Hepatocyte (in vitro differentiated cells): Measurements from ENCODE around the gene NR2C2AP. TPM values are rescaled to one million over a fixed set of nuclear protein-coding genes. Genes with fewer than 3 reads are reported as not detected.
A peak's percentile ranks its signal among the peaks of the same experiment; 100 is the strongest.

Experiments
- DNase-seq: peaks from one replicate; pipeline ENCODE4 v3.0.0-alpha.2; 2016; ENCODE audit warnings: low spot score
- H2AFZ ChIP-seq: fragments of 200-600 bp; sonication (generic); 2 replicates; pipeline ENCODE4 v1.6.0; 2016; ENCODE audit warnings: antibody characterized with exemption, mild to moderate bottlenecking
- H3K27ac ChIP-seq: fragments of 200-600 bp; sonication (generic); 2 replicates; pipeline ENCODE4 v1.5.1; 2016; ENCODE audit warnings: mild to moderate bottlenecking
- H3K27me3 ChIP-seq: fragments of 200-600 bp; sonication (generic); 2 replicates; pipeline ENCODE4 v1.6.1; 2016
- H3K36me3 ChIP-seq: fragments of 200-600 bp; sonication (generic); replicated peaks from 2 replicates; pipeline ENCODE4 v1.5.1; 2016; ENCODE audit warnings: low read depth; ENCODE audit not compliant: insufficient read depth
- H3K4me1 ChIP-seq: fragments of 200-600 bp; sonication (generic); 2 replicates; pipeline ENCODE4 v1.5.1; 2016; ENCODE audit warnings: mild to moderate bottlenecking, moderate library complexity; ENCODE audit not compliant: insufficient read depth
- H3K4me2 ChIP-seq: fragments of 200-600 bp; sonication (generic); 2 replicates; pipeline ENCODE4 v1.6.0; 2016
- H3K4me3 ChIP-seq: fragments of 200-600 bp; sonication (generic); 2 replicates; pipeline ENCODE4 v1.5.1; 2016; ENCODE audit warnings: mild to moderate bottlenecking
- H3K79me2 ChIP-seq: fragments of 200-600 bp; sonication (generic); 2 replicates; pipeline ENCODE4 v1.6.0; 2017; ENCODE audit warnings: mild to moderate bottlenecking
- H3K9me2 ChIP-seq: fragments of 200-600 bp; sonication (generic); replicated peaks from 2 replicates; pipeline ENCODE4 v1.6.0; 2017; ENCODE audit warnings: mild to moderate bottlenecking; ENCODE audit not compliant: insufficient read depth
- H3K9me3 ChIP-seq: fragments of 200-600 bp; sonication (generic); 2 replicates; pipeline ENCODE4 v1.5.1; 2016; ENCODE audit warnings: low read depth, mild to moderate bottlenecking
- H4K20me1 ChIP-seq: fragments of 200-600 bp; sonication (generic); 2 replicates; pipeline ENCODE4 v1.6.0; 2016; ENCODE audit warnings: mild to moderate bottlenecking; ENCODE audit not compliant: insufficient read depth, poor library complexity, severe bottlenecking
- CTCF ChIP-seq: fragments of 200-600 bp; sonication (generic); IDR thresholded peaks from 2 replicates; pipeline ENCODE4 v1.5.1; 2016; ENCODE audit warnings: antibody characterized with exemption, mild to moderate bottlenecking; ENCODE audit not compliant: poor library complexity
- EZH2 ChIP-seq: fragments of 200-600 bp; sonication (generic); IDR thresholded peaks from 2 replicates; pipeline ENCODE4 v1.6.1; 2016; ENCODE audit warnings: antibody characterized with exemption, mild to moderate bottlenecking, borderline replicate concordance
- EZH2phosphoT487 ChIP-seq: fragments of 200-600 bp; sonication (generic); IDR thresholded peaks from one replicate; pipeline ENCODE4 v1.6.1; 2018; ENCODE audit warnings: antibody characterized with exemption, mild to moderate bottlenecking, low read depth, moderate library complexity; ENCODE audit not compliant: unreplicated experiment, severe bottlenecking
- WGBS: methylation state at CpG from one replicate; pipeline ENCODE4 v1.1.6; 2016; ENCODE audit warnings: low lambda C conversion rate; ENCODE audit errors: missing lambda C conversion rate; 5-methylcytosine and 5-hydroxymethylcytosine counted together
- polyA plus RNA-seq: library from polyadenylated mRNA; unstranded; fragments of >200 nt; fragmentation: Nextera tagmentation; extraction: Ambion mirVana; gene quantifications from 2 replicates; pipeline ENCODE4 v1.2.1, GENCODE V29; 2016
- total RNA-seq: library from RNA; depleted of rRNA; stranded (reverse); fragments of >200 nt; gene quantifications from 2 replicates; pipeline ENCODE4 v1.2.3, GENCODE V29; 2014

NR2C2AP gene
- total and polyA plus RNA-seq, 2 experiments from 2014 or later: 5.2 to 9.0 TPM

- Histone ChIP-seq H3K36me3 (no peaks in the 10 kb centered on the region), H2AFZ (no peak overlapping the region), H3K27me3 (peaks cover 24% of the 10 kb centered on the region), H3K4me2 (peak overlapping the region; percentile 77), H3K4me3 (no peak overlapping the region), H3K79me2 (no peaks in the 10 kb centered on the region), H3K4me1 (no peaks in the 10 kb centered on the region), H3K27ac (no peak overlapping the region), H3K9me2 (no peaks in the 10 kb centered on the region), H3K9me3 (no peaks in the 10 kb centered on the region), H4K20me1 (no peaks in the 10 kb centered on the region)
- 3% methylated on average over 50 of the region's 59 CpGs for WGBS
- peak; percentile 52 for TF ChIP-seq CTCF
- TF ChIP-seq EZH2phosphoT487: no peak
- DNase-seq: peak; percentile 84
Observed at GRCh38 chr19:19224852-19225494, 21.8 kb upstream of the NR2C2AP start.

GRCh38 chr19:19224150-19224851, 21.1 kb upstream of the NR2C2AP start:
- H3K79me2 ChIP-seq: no peaks in the 10 kb centered on the region
- H3K27ac ChIP-seq: no peak overlapping the region
- H3K36me3 ChIP-seq: no peaks in the 10 kb centered on the region
- H3K4me3 ChIP-seq: no peak overlapping the region
- H3K4me2 ChIP-seq: peak overlapping the region; percentile 77
- DNase-seq: no peak
- TF ChIP-seq EZH2 (no peak), CTCF (no peak), EZH2phosphoT487 (no peak)
- no peaks in the 10 kb centered on the region for H3K4me1 ChIP-seq
- H4K20me1 ChIP-seq: no peaks in the 10 kb centered on the region
- H2AFZ ChIP-seq: no peak overlapping the region
- H3K27me3 ChIP-seq: peaks cover 24% of the 10 kb centered on the region
- H3K9me2 ChIP-seq: no peaks in the 10 kb centered on the region
- no peaks in the 10 kb centered on the region for H3K9me3 ChIP-seq
- 64% methylated on average over 14 of the region's 17 CpGs for WGBS

GRCh38 chr19:19223636-19224035, 20.4 kb upstream of the NR2C2AP start:
- TF ChIP-seq CTCF: no peak
- no peak for TF ChIP-seq EZH2
- no peak for TF ChIP-seq EZH2phosphoT487
- Histone ChIP-seq H4K20me1 (no peaks in the 10 kb centered on the region), H3K79me2 (no peaks in the 10 kb centered on the region), H3K9me3 (no peaks in the 10 kb centered on the region), H3K4me2 (no peak overlapping the region), H3K4me3 (no peak overlapping the region), H3K27ac (no peak overlapping the region), H3K4me1 (no peaks in the 10 kb centered on the region), H3K36me3 (no peaks in the 10 kb centered on the region), H3K9me2 (no peaks in the 10 kb centered on the region), H2AFZ (no peak overlapping the region), H3K27me3 (peaks cover 24% of the 10 kb centered on the region)
- no peak for DNase-seq
- 64% methylated on average over 6 of the region's 6 CpGs for WGBS
